ENCODE measurements around the gene MUC5B. TPM values are rescaled to one million over a fixed set of nuclear protein-coding genes. Genes with fewer than 3 reads are reported as not detected.

MUC5B gene
- total RNA-seq, 1 experiment from 2014 or later, result 3.4 TPM

DNA sequence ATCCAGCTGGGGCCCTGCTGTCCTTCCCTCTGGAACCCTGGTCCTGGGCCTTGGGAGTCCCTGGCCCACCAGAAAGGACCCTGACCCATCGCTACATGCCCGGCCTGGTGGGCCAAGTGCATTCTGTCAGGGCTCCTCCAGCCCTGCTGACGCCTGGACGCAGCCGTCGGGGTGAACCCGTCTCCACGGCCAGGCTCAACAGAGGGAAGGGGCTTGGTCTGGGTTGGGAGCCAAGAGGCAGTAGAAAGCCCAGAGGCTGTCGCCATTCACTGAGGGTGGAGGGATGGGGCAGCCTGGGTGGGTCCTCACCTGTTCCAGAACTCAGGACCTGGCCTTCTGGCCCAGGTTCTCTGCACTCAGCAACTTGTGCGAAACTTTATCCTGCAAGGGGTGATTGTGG, 47.6 kb downstream of the MUC5B start:
- Mint-ChIP-seq H3K9me3 (ENCODE audit: low read depth, unreplicated experiment) (peaks cover 3% of the 10 kb centered on the region), H3K27me3 (ENCODE audit: unreplicated experiment) (no peaks in the 10 kb centered on the region), H3K4me3 (ENCODE audit: low read depth, unreplicated experiment) (no peak overlapping the region), H3K36me3 (ENCODE audit: insufficient read depth, unreplicated experiment) (peaks cover 9% of the 10 kb centered on the region), H3K27ac (ENCODE audit: unreplicated experiment) (no peak overlapping the region), H3K4me1 (ENCODE audit: low read depth, unreplicated experiment) (no peaks in the 10 kb centered on the region)
- TF ChIP-seq, protein P1, sequence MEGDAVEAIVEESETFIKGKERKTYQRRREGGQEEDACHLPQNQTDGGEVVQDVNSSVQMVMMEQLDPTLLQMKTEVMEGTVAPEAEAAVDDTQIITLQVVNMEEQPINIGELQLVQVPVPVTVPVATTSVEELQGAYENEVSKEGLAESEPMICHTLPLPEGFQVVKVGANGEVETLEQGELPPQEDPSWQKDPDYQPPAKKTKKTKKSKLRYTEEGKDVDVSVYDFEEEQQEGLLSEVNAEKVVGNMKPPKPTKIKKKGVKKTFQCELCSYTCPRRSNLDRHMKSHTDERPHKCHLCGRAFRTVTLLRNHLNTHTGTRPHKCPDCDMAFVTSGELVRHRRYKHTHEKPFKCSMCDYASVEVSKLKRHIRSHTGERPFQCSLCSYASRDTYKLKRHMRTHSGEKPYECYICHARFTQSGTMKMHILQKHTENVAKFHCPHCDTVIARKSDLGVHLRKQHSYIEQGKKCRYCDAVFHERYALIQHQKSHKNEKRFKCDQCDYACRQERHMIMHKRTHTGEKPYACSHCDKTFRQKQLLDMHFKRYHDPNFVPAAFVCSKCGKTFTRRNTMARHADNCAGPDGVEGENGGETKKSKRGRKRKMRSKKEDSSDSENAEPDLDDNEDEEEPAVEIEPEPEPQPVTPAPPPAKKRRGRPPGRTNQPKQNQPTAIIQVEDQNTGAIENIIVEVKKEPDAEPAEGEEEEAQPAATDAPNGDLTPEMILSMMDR (IDR thresholded peaks at IDR 0.05; ENCODE audit: unreplicated experiment), result no peak
- intact Hi-C loops (cut with micrococcal nuclease; ENCODE audit: unreplicated experiment), result no loop called here
- CTCF ChIA-PET, result interaction anchor here (0.6 kb wide), 1 partner anchor 1100 kb away, joined by 4 read pairs; no protein-coding TSS in a partner anchor
- no peak for DNase-seq
- BruUV-seq (replicated peaks), result no TSS peak

DNA sequence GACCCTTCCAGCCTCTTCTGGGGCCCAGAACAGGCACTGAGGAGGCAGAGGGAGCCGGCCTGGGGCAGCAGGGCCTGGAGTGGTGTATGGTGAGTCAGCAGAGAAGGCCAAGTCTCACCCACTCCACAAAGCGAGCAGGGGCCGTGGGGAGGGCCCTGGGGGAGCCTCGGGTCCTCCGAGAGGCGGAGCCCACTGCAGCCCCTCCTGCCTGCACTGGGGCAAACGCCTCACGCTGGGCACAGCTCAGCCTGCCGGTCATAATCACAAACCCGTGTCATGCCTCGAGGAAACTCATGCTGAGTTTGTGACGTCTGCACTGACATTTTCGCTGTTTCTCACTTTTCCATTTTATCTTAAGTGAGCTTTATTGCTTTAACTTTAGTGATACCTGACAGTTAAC, 48.1 kb downstream of the MUC5B start:
- BruUV-seq (replicated peaks), result no TSS peak

DNA sequence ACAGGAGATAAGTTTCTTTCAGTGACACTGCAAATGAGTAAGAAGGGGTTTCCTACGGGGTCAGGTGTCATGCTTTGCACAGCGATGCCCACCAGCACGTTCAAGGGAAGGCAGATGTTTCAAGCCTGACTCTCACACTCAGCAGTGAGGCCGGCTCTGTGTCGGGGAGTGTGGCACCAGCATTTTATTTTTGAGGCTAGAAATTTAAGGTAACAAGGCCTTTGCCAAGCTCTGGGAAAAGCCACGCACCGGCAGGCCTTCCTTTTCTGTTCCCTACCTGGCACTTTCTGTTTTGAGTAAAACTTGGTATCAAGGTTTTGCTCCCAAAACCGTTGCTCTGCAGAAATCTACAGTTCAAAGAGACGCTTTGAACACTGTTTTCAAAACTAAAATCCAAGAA, 48.5 kb downstream of the MUC5B start:
- TF ChIP-seq, protein P1 (IDR thresholded peaks at IDR 0.05; ENCODE audit: unreplicated experiment), result no peak

More for the DNA sequence above, 48.1 kb downstream of the MUC5B start:
- intact Hi-C loops (cut with micrococcal nuclease; ENCODE audit: unreplicated experiment), result no loop called here
- Mint-ChIP-seq H3K27ac (ENCODE audit: unreplicated experiment) (no peak overlapping the region), H3K27me3 (ENCODE audit: unreplicated experiment) (no peaks in the 10 kb centered on the region), H3K9me3 (ENCODE audit: low read depth, unreplicated experiment) (peaks cover 3% of the 10 kb centered on the region), H3K4me3 (ENCODE audit: low read depth, unreplicated experiment) (no peak overlapping the region), H3K36me3 (ENCODE audit: insufficient read depth, unreplicated experiment) (peaks cover 9% of the 10 kb centered on the region), H3K4me1 (ENCODE audit: low read depth, unreplicated experiment) (no peaks in the 10 kb centered on the region)
- TF ChIP-seq, protein P1 (IDR thresholded peaks at IDR 0.05; ENCODE audit: unreplicated experiment), result no peak
- CTCF ChIA-PET, result interaction anchor here (0.6 kb wide), 1 partner anchor 1099 kb away, joined by 4 read pairs; no protein-coding TSS in a partner anchor
- DNase-seq, result no peak

DNA sequence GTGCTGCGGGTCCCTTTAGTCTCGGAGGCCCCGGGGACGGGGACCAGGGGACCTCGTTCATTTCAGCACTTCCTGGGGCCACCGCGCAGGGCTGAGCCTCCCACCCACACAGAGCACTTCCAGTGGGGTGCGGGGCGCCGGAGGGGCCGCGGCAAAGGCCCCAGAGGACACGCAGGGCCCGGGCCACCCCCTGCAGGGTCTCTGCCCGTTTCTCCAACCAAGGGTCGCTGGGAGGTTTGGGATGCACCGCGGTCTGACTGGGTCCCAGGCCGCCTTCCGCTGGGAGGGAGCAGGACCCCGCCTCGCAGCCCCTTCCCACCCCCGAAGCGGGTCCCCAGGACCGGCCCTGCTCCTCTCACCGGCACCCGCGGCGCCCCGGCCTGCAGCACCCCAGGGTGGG, 49.1 kb downstream of the MUC5B start:
- DNase-seq, result no peak
- TF ChIP-seq, protein P1 (IDR thresholded peaks at IDR 0.05; ENCODE audit: unreplicated experiment), result no peak
- intact Hi-C loops (cut with micrococcal nuclease; ENCODE audit: unreplicated experiment), result no loop called here
- no peaks in the 10 kb centered on the region for H3K27me3 Mint-ChIP-seq (ENCODE audit: unreplicated experiment)
- peaks cover 9% of the 10 kb centered on the region for H3K36me3 Mint-ChIP-seq (ENCODE audit: insufficient read depth, unreplicated experiment)
- H3K9me3 Mint-ChIP-seq (ENCODE audit: low read depth, unreplicated experiment), result no peaks in the 10 kb centered on the region
- no peak overlapping the region for H3K4me3 Mint-ChIP-seq (ENCODE audit: low read depth, unreplicated experiment)
- CTCF ChIA-PET, result no interaction called here
- BruUV-seq (replicated peaks), result no TSS peak
- no peak overlapping the region for H3K27ac Mint-ChIP-seq (ENCODE audit: unreplicated experiment)
- H3K4me1 Mint-ChIP-seq (ENCODE audit: low read depth, unreplicated experiment), result no peaks in the 10 kb centered on the region

More for the DNA sequence above, 48.5 kb downstream of the MUC5B start:
- Mint-ChIP-seq H3K27me3 (ENCODE audit: unreplicated experiment) (no peaks in the 10 kb centered on the region), H3K4me1 (ENCODE audit: low read depth, unreplicated experiment) (no peaks in the 10 kb centered on the region), H3K27ac (ENCODE audit: unreplicated experiment) (no peak overlapping the region), H3K36me3 (ENCODE audit: insufficient read depth, unreplicated experiment) (peaks cover 9% of the 10 kb centered on the region), H3K9me3 (ENCODE audit: low read depth, unreplicated experiment) (peaks cover 3% of the 10 kb centered on the region), H3K4me3 (ENCODE audit: low read depth, unreplicated experiment) (no peak overlapping the region)
- CTCF ChIA-PET, result interaction anchor here (0.6 kb wide), 1 partner anchor 1099 kb away, joined by 4 read pairs; no protein-coding TSS in a partner anchor
- intact Hi-C loops (cut with micrococcal nuclease; ENCODE audit: unreplicated experiment), result no loop called here
- no peak for DNase-seq
- no TSS peak for BruUV-seq (replicated peaks)
